LNCAP (cell line): ENCODE measurements around the gene MYL11.

ENCODE experiments used
- CTCF ChIP-seq: fragments of 450-650 bp; IDR thresholded peaks from 2 replicates; pipeline ENCODE4 v1.5.1; 2017; ENCODE audit warnings: mild to moderate bottlenecking

The MYL11 gene

GRCh38 chr16:30414159-30414558 is 39.6 kb downstream of the MYL11 start:
- TF ChIP-seq CTCF, result no peak

GRCh38 chr16:30416047-30416603 is 41.5 kb downstream of the MYL11 start:
- TF ChIP-seq CTCF, result no peak

- TF ChIP-seq CTCF, result no peak
These were observed 42.3 kb downstream of the MYL11 start for GRCh38 chr16:30416624-30417528.

GRCh38 chr16:30417529-30418349 is 43.1 kb downstream of the MYL11 start:
- peak; percentile 37; the same call in 1 of the 2 replicates for TF ChIP-seq CTCF

GRCh38 chr16:30418350-30419181 is 44.0 kb downstream of the MYL11 start:
- no peak for TF ChIP-seq CTCF

GRCh38 chr16:30421010-30421409 is 46.4 kb downstream of the MYL11 start:
- no peak for TF ChIP-seq CTCF
